GM18511 (cell line): ENCODE results near the gene ABTB2.

Experiments
- ATAC-seq: cut with Tn5 transposase; IDR thresholded peaks from one replicate; pipeline ENCODE4 v1.9.1; 2021; ENCODE audit warnings: mild to moderate bottlenecking, moderate library complexity; ENCODE audit not compliant: unreplicated experiment

Gene ABTB2

GRCh38 chr11:34363363-34364084 is 5.7 kb upstream of the ABTB2 start:
- no peak for ATAC-seq

GRCh38 chr11:34360046-34360445 is 2.2 kb upstream of the ABTB2 start:
- ATAC-seq: no peak

- ATAC-seq: no peak
Observed at GRCh38 chr11:34359548-34359891, 1.7 kb upstream of the ABTB2 start.

GRCh38 chr11:34358728-34359547 is 1.1 kb upstream of the ABTB2 start:
- ATAC-seq: peak; percentile 25

GRCh38 chr11:34358258-34358727 is 483 bp upstream of the ABTB2 start:
- ATAC-seq: no peak

- peak; percentile 23 for ATAC-seq
Observed at GRCh38 chr11:34356913-34357700, 703 bp downstream of the ABTB2 start.

GRCh38 chr11:34356576-34356912 is 1.3 kb downstream of the ABTB2 start:
- no peak for ATAC-seq

GRCh38 chr11:34356130-34356529 is 1.7 kb downstream of the ABTB2 start:
- ATAC-seq: no peak

GRCh38 chr11:34355726-34356125 is 2.1 kb downstream of the ABTB2 start:
- no peak for ATAC-seq

- no peak for ATAC-seq
Observed at GRCh38 chr11:34354782-34355181, 3.0 kb downstream of the ABTB2 start.

- ATAC-seq: no peak
Observed at GRCh38 chr11:34353881-34354280, 3.9 kb downstream of the ABTB2 start.

- peak; percentile 69 for ATAC-seq
Observed at GRCh38 chr11:34351687-34352469, 5.9 kb downstream of the ABTB2 start.

- no peak for ATAC-seq
Observed at GRCh38 chr11:34351051-34351450, 6.8 kb downstream of the ABTB2 start.

GRCh38 chr11:34349882-34350281 is 7.9 kb downstream of the ABTB2 start:
- no peak for ATAC-seq

- no peak for ATAC-seq
Observed at GRCh38 chr11:34348919-34349318, 8.9 kb downstream of the ABTB2 start.

GRCh38 chr11:34348096-34348495 is 9.7 kb downstream of the ABTB2 start:
- no peak for ATAC-seq

- ATAC-seq: no peak
Observed at GRCh38 chr11:34346551-34346950, 11.3 kb downstream of the ABTB2 start.

GRCh38 chr11:34345991-34346480 is 11.8 kb downstream of the ABTB2 start:
- no peak for ATAC-seq

GRCh38 chr11:34345540-34345876 is 12.3 kb downstream of the ABTB2 start:
- ATAC-seq: no peak

- ATAC-seq: no peak
Observed at GRCh38 chr11:34344768-34345539, 12.9 kb downstream of the ABTB2 start.
